Measurements from ENCODE around the gene PKIB. TPM values are rescaled to one million over a fixed set of nuclear protein-coding genes. Genes with fewer than 3 reads are reported as not detected.

The PKIB gene
- total RNA-seq, 2 donors from 2014 or later, result 63.4 to 113 TPM

DNA sequence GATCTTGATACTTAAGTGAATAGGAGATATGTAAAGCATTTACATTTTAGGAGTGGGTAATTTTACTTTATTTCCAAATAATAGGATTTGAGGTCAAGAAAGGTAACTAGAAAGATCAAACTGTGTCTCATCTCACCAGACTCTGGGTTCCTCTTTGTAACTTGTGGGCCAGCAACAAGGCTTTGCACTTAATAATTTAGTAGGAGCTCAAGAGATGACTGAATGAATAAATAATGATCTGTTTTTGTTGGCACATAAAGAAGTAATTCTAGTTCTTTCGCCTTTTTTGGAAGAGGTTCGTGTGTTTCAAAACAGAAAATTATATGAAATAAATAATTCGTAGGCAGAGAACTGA is 101.9 kb downstream of the PKIB start:
- DNase-seq, result no peak
- intact Hi-C loops (cut with DNase I), result no loop called here
- Histone ChIP-seq H3K27ac (no peak overlapping the region), H3K27me3 (no peaks in the 10 kb centered on the region), H3K4me1 (no peaks in the 10 kb centered on the region), H3K9me3 (no peaks in the 10 kb centered on the region), H3K4me3 (no peak overlapping the region), H3K36me3 (no peaks in the 10 kb centered on the region), H3K9ac (ENCODE audit: low read depth in 2 of 2, low read length in 2 of 2) (no peak overlapping the region)
- TF ChIP-seq, protein P1, sequence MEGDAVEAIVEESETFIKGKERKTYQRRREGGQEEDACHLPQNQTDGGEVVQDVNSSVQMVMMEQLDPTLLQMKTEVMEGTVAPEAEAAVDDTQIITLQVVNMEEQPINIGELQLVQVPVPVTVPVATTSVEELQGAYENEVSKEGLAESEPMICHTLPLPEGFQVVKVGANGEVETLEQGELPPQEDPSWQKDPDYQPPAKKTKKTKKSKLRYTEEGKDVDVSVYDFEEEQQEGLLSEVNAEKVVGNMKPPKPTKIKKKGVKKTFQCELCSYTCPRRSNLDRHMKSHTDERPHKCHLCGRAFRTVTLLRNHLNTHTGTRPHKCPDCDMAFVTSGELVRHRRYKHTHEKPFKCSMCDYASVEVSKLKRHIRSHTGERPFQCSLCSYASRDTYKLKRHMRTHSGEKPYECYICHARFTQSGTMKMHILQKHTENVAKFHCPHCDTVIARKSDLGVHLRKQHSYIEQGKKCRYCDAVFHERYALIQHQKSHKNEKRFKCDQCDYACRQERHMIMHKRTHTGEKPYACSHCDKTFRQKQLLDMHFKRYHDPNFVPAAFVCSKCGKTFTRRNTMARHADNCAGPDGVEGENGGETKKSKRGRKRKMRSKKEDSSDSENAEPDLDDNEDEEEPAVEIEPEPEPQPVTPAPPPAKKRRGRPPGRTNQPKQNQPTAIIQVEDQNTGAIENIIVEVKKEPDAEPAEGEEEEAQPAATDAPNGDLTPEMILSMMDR (IDR thresholded peaks at IDR 0.05), result no peak

DNA sequence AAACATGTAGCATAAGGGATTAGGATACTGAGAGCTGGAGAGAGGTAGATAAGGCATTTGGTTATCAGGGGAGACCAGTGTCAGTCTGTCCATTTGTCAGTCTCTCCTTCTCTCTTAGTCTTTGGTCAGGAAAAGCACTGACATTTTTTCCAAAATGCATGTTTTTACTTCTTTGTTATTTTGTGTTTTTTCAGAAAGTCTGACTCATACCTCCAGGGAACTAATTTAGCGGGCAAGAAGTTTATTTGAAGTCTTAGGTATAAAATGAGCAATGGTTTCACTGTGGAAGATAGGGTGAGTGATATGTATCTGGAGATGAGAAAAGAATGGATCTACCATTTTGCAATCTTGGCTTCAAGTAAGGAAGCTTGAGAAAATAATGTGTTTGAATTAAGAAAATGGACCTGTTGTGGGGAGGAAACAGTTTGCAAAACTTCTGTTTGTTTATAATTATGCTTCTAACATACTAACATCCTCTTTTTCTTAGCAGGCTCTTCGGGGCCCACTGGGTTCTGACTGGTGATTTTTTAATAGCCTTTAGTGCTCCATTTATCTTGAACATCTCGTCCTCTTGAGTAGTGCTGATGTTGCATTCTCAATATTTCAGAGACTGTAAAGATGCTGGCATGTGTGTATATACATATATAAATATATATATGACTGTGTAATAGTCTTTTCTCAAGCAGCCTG is 102.4 kb downstream of the PKIB start:
- intact Hi-C loops (cut with DNase I), result no loop called here
- no peak for DNase-seq
- no peaks in the 10 kb centered on the region for H3K4me1 ChIP-seq

DNA sequence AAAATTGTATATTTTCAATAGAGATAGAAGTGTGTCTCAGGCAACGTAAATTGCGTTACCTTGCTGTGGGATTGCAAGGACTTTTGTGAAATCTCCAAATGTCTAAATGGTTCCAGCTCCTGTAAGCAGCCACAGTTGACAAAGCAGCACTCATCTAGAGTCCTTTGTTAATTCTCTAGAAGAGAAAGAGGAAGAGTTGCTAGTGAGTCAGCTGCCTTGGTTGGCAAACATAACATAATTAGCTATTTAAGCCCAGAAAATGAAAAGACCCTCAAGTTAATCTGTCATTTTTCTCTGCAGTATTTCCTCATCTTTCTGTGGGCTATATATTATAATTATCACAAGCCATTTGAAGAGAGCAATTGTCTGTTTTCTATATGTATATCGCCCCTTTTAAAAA is 102.9 kb downstream of the PKIB start:
- TF ChIP-seq, protein P1 (IDR thresholded peaks at IDR 0.05), result no peak
- Histone ChIP-seq H3K9me3 (no peaks in the 10 kb centered on the region), H3K36me3 (no peaks in the 10 kb centered on the region), H3K27me3 (no peaks in the 10 kb centered on the region), H3K4me3 (no peak overlapping the region), H3K27ac (no peak overlapping the region), H3K4me1 (no peaks in the 10 kb centered on the region), H3K9ac (ENCODE audit: low read depth in 2 of 2, low read length in 2 of 2) (no peak overlapping the region)
- no peak for DNase-seq
- intact Hi-C loops (cut with DNase I), result no loop called here

More for the DNA sequence above, 102.4 kb downstream of the PKIB start:
- no peak overlapping the region for H3K27ac ChIP-seq
- no peaks in the 10 kb centered on the region for H3K36me3 ChIP-seq
- no peak overlapping the region for H3K9ac ChIP-seq (ENCODE audit: low read depth in 2 of 2, low read length in 2 of 2)
- no peaks in the 10 kb centered on the region for H3K9me3 ChIP-seq
- no peak overlapping the region for H3K4me3 ChIP-seq
- TF ChIP-seq, protein P1 (IDR thresholded peaks at IDR 0.05), result no peak
- H3K27me3 ChIP-seq, result no peaks in the 10 kb centered on the region

DNA sequence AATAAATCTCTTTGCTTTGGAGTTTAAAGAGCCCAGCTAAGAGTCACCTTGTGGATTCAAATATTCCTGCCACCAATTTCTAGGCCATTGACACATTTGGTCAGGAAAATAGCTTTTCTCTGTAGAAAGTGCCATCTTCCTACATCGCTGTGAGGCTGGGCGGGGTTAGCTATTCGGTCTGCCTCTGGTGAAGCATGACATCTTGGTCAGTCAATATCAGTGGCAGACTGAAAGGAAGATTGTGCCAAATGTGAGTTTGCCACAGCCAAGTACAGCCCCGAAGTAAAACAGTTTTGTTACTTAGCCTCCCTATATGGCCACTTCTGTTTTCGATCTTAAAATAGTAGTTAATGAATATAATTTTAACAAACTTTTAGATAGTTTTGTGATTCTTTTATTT is 103.9 kb downstream of the PKIB start:
- H3K9me3 ChIP-seq, result no peaks in the 10 kb centered on the region
- no peak for DNase-seq
- no peak overlapping the region for H3K4me3 ChIP-seq
- intact Hi-C loops (cut with DNase I), result no loop called here
- no peaks in the 10 kb centered on the region for H3K27me3 ChIP-seq
- no peaks in the 10 kb centered on the region for H3K36me3 ChIP-seq
- TF ChIP-seq, protein P1 (IDR thresholded peaks at IDR 0.05), result no peak
- H3K4me1 ChIP-seq, result no peaks in the 10 kb centered on the region
- H3K9ac ChIP-seq (ENCODE audit: low read depth in 2 of 2, low read length in 2 of 2), result no peak overlapping the region
- H3K27ac ChIP-seq, result no peak overlapping the region

DNA sequence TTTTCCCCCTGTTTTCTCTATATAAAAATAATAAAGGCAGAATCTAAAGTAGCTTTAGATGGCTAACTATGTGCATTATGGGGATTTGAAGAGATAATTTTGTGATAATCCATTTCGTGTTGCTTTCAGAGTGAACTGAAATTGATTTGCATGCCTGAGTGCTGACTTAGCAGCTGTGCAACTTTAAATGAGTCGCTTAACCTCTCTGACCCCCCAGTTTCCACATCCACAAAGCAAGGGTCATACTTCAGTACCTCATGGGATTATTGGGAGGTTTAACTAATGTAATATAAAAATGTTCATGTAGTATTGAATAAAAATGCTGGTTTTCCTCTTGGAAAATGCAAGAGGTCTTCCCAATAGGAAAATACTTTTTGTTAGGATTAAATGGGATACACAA is 105.5 kb downstream of the PKIB start:
- no peak for DNase-seq
- intact Hi-C loops (cut with DNase I), result no loop called here
- Histone ChIP-seq H3K9ac (ENCODE audit: low read depth in 2 of 2, low read length in 2 of 2) (no peak overlapping the region), H3K9me3 (no peaks in the 10 kb centered on the region), H3K27ac (no peak overlapping the region), H3K36me3 (no peaks in the 10 kb centered on the region), H3K4me3 (no peak overlapping the region), H3K27me3 (no peaks in the 10 kb centered on the region), H3K4me1 (no peaks in the 10 kb centered on the region)
- TF ChIP-seq, protein P1 (IDR thresholded peaks at IDR 0.05), result no peak
